HFF-Myc (cell line): ENCODE data around the gene FSTL4.
"Not testable (repeated sequence)": the region's sequence is repeated elsewhere in the genome, so short reads cannot be mapped to it uniquely, and the experiment has no call there.

Experiments
- DNase-seq: peaks from one replicate; pipeline ENCODE4 v3.0.0-alpha.2; 2011; ENCODE audit warnings: low read depth; ENCODE audit errors: extremely low read depth
- H3K4me3 ChIP-seq: replicated peaks from 2 replicates; pipeline ENCODE4 v1.5.1; 2011; ENCODE audit warnings: low read depth, mild to moderate bottlenecking, control low read depth, low read length
- CTCF ChIP-seq: IDR thresholded peaks from 2 replicates; pipeline ENCODE4 v1.5.1; 2012; ENCODE audit warnings: mild to moderate bottlenecking, low read depth, low read length, control low read depth; ENCODE audit errors: missing control alignments

The FSTL4 gene

GRCh38 chr5:133397990-133398645 is 214.2 kb downstream of the FSTL4 start:
- no peak for DNase-seq
- no peak overlapping the region for H3K4me3 ChIP-seq
- TF ChIP-seq CTCF: no peak

DNA sequence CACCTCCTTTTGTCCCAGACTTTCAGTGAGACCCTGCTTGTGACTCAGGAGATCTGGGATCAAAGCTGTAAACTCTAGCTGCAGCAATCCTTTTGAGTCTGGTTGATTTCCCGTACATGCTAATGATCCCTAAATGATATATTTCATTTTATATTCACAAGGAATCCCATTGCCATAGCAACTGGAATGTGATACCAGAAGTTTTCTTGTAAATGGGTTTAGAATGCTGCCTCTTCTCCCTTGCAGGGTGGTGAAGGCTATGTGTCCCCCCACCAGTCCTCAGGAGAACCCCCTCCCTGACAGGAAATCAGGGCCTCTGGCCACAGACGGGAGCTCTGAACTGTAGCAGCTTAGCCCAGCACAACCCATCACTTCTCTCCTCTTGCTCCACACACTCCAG is 215.0 kb downstream of the FSTL4 start:
- H3K4me3 ChIP-seq: no peak overlapping the region
- DNase-seq: no peak
- no peak for TF ChIP-seq CTCF

DNA sequence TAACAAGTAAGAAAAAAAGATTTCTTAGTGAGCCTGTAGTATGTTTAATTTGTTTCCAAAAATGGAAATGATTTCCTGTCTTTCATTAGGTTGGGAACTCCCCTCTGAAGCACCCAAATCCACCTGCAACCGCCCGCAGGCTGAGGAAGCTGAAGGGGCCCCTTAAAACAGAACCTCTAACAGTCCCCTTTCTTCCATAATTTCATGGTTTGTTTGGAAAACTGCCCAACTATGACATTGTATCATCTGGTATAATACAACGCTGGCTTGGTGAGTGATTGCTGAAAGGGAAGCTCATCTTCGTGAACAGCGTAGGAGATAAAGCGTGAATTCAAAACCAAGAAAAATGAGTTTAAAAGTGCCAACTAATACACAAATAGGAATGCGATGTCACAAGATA is 215.5 kb downstream of the FSTL4 start:
- no peak for TF ChIP-seq CTCF
- no peak for DNase-seq
- H3K4me3 ChIP-seq: no peak overlapping the region

GRCh38 chr5:133396187-133396741 is 216.1 kb downstream of the FSTL4 start:
- TF ChIP-seq CTCF: no peak
- no peak overlapping the region for H3K4me3 ChIP-seq
- DNase-seq: no peak

- H3K4me3 ChIP-seq, DNase-seq: not testable (repeated sequence)
Observed at GRCh38 chr5:133395207-133395606, 217.1 kb downstream of the FSTL4 start.

DNA sequence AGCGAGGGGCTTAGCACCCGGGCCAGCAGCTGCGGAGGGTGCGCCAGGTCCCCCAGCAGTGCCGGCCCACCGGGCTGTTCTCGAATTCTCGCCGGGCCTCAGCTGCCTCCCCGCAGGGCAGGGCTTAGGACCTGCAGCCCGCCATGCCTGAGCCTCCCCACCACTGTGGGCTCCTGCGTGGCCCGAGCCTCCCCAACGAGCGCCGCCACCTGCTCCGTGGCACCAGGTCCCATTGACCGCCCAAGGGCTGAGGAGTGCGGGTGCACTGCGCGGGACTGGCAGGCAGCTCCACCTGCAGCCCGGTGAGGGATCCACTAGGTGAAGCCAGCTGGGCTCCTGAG is 217.9 kb downstream of the FSTL4 start:
- not testable (repeated sequence) for DNase-seq, H3K4me3 ChIP-seq

DNA sequence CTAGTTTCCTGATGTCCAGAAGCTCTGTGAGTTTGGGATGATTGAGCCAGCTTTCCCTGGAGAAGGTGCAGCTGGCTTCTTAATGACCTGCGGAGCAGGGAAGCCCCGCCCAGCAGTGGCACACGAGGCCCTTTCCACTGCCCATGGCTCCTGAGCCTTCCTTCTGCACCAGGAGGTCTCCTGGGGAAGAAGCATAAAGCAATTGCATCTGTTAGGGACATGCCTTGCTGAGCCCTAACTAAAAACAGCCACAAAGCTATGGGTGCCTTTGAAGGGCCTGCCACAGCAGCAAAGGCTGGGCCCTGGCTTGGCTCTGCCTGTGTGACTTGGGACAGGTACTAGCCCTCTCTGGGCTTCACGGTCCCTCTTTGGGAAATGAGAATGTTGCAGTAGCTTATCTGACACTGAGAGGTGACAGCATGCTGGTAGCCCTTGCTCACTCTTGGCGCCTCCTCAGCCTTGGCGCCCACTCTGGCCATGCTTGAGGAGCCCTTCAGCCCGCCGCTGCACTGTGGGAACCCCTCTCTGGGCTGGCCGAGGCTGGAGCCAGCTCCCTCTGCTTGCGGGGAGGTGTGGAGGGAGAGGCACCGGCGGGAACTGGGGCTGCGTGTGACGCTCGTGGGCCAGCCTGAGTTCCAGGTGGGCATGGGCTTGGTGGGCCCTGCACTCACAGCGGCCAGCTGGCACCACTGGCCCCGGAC is 218.4 kb downstream of the FSTL4 start:
- H3K4me3 ChIP-seq: no peak overlapping the region
- no peak for DNase-seq
- no peak for TF ChIP-seq CTCF

GRCh38 chr5:133392448-133392847 is 219.9 kb downstream of the FSTL4 start:
- no peak overlapping the region for H3K4me3 ChIP-seq
- no peak for DNase-seq
- TF ChIP-seq CTCF: no peak
